ENCODE results near the gene AZI2.

GRCh38 chr3:28335246-28335645 is 13.4 kb downstream of the AZI2 start:
- TF ChIP-seq SP1 (IDR thresholded peaks at IDR 0.05; ENCODE audit: low read depth) (no peak), CTCF (IDR thresholded peaks at IDR 0.05 in 2 of 3, conservative IDR thresholded peaks at IDR 0.05 in 1 of 3; ENCODE audit: borderline replicate concordance in 1 of 3, insufficient read depth in 1 of 3, low read depth in 2 of 3, low read length in 2 of 3) (no peak), POLR2A (IDR thresholded peaks at IDR 0.05; ENCODE audit: borderline replicate concordance, extremely low read depth, insufficient read depth, insufficient read length) (no peak)
